ENCODE data around the gene LLPH. TPM values are rescaled to one million over a fixed set of nuclear protein-coding genes. Genes with fewer than 3 reads are reported as not detected.

Gene LLPH
- total and polyA plus RNA-seq, 4 donors = 6.6 to 28.1 (median 19.2) TPM

- no peak overlapping the region for H3K27ac ChIP-seq (ENCODE audit: low read depth, low read length)
- H3K9me3 ChIP-seq (ENCODE audit: control insufficient read depth, insufficient read depth, low read length) = no peaks in the 10 kb centered on the region
- H3K4me3 ChIP-seq (ENCODE audit: low read depth, low read length) = no peak overlapping the region
- peaks cover 4% of the 10 kb centered on the region for H3K4me1 ChIP-seq (ENCODE audit: control insufficient read depth, insufficient read depth, low read length)
- H3K36me3 ChIP-seq (ENCODE audit: control insufficient read depth, insufficient read depth, low read length) = peaks cover 19% of the 10 kb centered on the region
- WGBS (ENCODE audit: insufficient coverage) = no CpG with 5 or more reads among the region's 1 CpG
- H3K27me3 ChIP-seq (ENCODE audit: control insufficient read depth, insufficient read depth, low read length) = no peaks in the 10 kb centered on the region
- DNase-seq (ENCODE audit: low read depth in 4 of 6, low spot score in 6 of 6) = no peak
Measured at GRCh38 chr12:66127650-66128049, 2.9 kb downstream of the LLPH start.

DNA sequence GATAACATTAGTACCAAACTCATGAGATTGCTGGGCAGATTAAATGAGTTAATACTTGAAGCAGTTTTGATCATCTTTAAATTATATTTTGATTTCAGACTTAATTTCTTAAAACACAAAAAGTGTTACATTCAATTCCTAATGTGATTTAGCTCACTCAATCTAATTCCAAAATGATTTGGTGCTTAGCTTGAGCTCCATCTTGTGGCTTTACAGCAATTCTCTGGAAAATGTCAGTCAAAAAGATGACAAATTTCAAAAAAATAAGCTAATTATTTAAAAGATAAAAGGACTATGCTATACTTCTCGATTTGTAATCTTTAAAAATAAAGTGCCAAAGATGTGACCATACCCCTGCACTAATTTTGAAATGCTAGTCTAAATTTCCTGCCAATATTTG lies 10.1 kb downstream of the LLPH start:
- Histone ChIP-seq H3K4me3 (ENCODE audit: low read depth, low read length) (no peak overlapping the region), H3K4me1 (ENCODE audit: control insufficient read depth, insufficient read depth, low read length) (no peaks in the 10 kb centered on the region), H3K9me3 (ENCODE audit: control insufficient read depth, insufficient read depth, low read length) (no peaks in the 10 kb centered on the region), H3K27me3 (ENCODE audit: control insufficient read depth, insufficient read depth, low read length) (no peaks in the 10 kb centered on the region), H3K27ac (ENCODE audit: low read depth, low read length) (no peak overlapping the region), H3K36me3 (ENCODE audit: control insufficient read depth, insufficient read depth, low read length) (peaks cover 14% of the 10 kb centered on the region)
- WGBS (ENCODE audit: insufficient coverage) = no CpG with 5 or more reads among the region's 1 CpG
- DNase-seq (ENCODE audit: low read depth in 4 of 6, low spot score in 6 of 6) = peak in 1 of 6 donors; percentile 13

- DNase-seq (ENCODE audit: low read depth in 4 of 6, low spot score in 6 of 6) = no peak
- Histone ChIP-seq H3K9me3 (ENCODE audit: control insufficient read depth, insufficient read depth, low read length) (no peaks in the 10 kb centered on the region), H3K27me3 (ENCODE audit: control insufficient read depth, insufficient read depth, low read length) (no peaks in the 10 kb centered on the region), H3K4me3 (ENCODE audit: low read depth, low read length) (no peak overlapping the region), H3K36me3 (ENCODE audit: control insufficient read depth, insufficient read depth, low read length) (peaks cover 12% of the 10 kb centered on the region), H3K27ac (ENCODE audit: low read depth, low read length) (no peak overlapping the region), H3K4me1 (ENCODE audit: control insufficient read depth, insufficient read depth, low read length) (no peaks in the 10 kb centered on the region)
- WGBS (ENCODE audit: insufficient coverage) = no CpG with 5 or more reads among the region's 1 CpG
Measured at GRCh38 chr12:66119870-66120241, 10.7 kb downstream of the LLPH start.

DNA sequence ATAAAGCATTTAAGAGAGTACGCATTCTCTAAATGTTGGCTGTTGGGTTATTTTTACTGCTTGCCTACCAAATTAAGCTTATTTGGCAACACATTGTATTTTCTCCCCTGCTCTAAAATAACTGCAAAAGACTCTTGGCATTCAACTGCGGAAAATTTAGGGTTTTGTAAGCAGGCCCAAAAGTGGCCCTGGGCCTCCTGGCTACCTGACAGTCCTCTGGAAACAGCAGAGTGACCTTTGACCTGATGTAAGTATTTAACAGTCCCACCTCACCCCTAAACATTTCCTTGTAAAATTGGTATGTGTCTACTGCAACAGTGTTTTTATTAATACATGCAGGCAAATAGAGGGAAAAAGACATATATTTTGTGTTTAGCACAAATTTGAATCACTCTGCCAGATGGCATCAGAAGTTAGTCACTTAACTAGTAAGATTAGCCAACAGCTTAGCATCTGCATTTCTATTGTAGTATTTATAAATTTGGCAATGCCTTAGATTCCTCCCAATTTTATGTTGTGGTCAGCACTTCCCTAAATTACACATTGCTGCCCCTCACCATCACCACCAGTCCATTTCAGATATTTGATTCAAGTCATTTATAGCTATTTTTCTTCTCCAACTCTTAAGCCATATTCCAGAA lies 11.2 kb downstream of the LLPH start:
- H3K9me3 ChIP-seq (ENCODE audit: control insufficient read depth, insufficient read depth, low read length) = no peaks in the 10 kb centered on the region
- H3K27ac ChIP-seq (ENCODE audit: low read depth, low read length) = no peak overlapping the region
- no peak for DNase-seq (ENCODE audit: low read depth in 4 of 6, low spot score in 6 of 6)
- 86% methylated on average over 1 of the region's 2 CpGs for WGBS (ENCODE audit: insufficient coverage)
- H3K27me3 ChIP-seq (ENCODE audit: control insufficient read depth, insufficient read depth, low read length) = no peaks in the 10 kb centered on the region
- H3K36me3 ChIP-seq (ENCODE audit: control insufficient read depth, insufficient read depth, low read length) = peaks cover 8% of the 10 kb centered on the region
- no peaks in the 10 kb centered on the region for H3K4me1 ChIP-seq (ENCODE audit: control insufficient read depth, insufficient read depth, low read length)
- no peak overlapping the region for H3K4me3 ChIP-seq (ENCODE audit: low read depth, low read length)

DNA sequence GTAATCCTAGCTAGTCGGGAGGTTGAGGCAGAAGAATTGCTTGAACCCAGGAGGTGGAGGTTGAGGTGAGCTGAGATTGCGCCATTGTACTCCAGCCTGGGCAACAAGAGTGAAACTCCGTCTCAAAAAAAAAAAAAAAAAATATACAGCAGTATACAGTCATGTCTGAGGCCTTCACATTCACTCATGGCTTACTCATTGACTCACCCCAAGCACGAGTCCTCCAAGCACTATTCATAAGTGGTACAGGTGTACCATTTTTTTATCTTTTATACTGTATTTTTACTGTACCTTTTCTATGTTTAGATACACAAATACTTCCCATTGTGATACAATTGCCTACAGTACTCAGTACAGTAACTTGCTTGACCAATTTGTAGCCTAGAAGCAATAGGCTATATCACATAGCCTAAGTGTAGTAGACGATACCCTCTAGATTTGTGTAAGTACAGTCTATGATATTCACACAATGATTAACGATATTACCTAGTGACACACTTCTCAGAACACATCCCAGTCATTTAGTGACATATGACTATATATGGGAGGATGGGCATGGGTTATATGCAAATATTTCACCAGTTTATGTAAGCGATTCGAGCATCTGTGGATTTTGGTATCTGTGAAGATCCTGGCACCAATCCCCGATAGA lies 12.2 kb downstream of the LLPH start:
- Histone ChIP-seq H3K27me3 (ENCODE audit: control insufficient read depth, insufficient read depth, low read length) (no peaks in the 10 kb centered on the region), H3K4me3 (ENCODE audit: low read depth, low read length) (no peak overlapping the region), H3K9me3 (ENCODE audit: control insufficient read depth, insufficient read depth, low read length) (no peaks in the 10 kb centered on the region), H3K27ac (ENCODE audit: low read depth, low read length) (no peak overlapping the region), H3K36me3 (ENCODE audit: control insufficient read depth, insufficient read depth, low read length) (peaks cover 7% of the 10 kb centered on the region), H3K4me1 (ENCODE audit: control insufficient read depth, insufficient read depth, low read length) (no peaks in the 10 kb centered on the region)
- no CpG with 5 or more reads among the region's 9 CpGs for WGBS (ENCODE audit: insufficient coverage)
- no peak for DNase-seq (ENCODE audit: low read depth in 4 of 6, low spot score in 6 of 6)

- Histone ChIP-seq H3K4me1 (ENCODE audit: control insufficient read depth, insufficient read depth, low read length) (no peaks in the 10 kb centered on the region), H3K36me3 (ENCODE audit: control insufficient read depth, insufficient read depth, low read length) (peaks cover 4% of the 10 kb centered on the region), H3K4me3 (ENCODE audit: low read depth, low read length) (no peak overlapping the region), H3K9me3 (ENCODE audit: control insufficient read depth, insufficient read depth, low read length) (no peaks in the 10 kb centered on the region), H3K27ac (ENCODE audit: low read depth, low read length) (no peak overlapping the region), H3K27me3 (ENCODE audit: control insufficient read depth, insufficient read depth, low read length) (no peaks in the 10 kb centered on the region)
- WGBS (ENCODE audit: insufficient coverage) = no CpG with 5 or more reads among the region's 2 CpGs
- no peak for DNase-seq (ENCODE audit: low read depth in 4 of 6, low spot score in 6 of 6)
Measured at GRCh38 chr12:66117242-66117641, 13.3 kb downstream of the LLPH start.

- Histone ChIP-seq H3K4me3 (ENCODE audit: low read depth, low read length) (no peak overlapping the region), H3K36me3 (ENCODE audit: control insufficient read depth, insufficient read depth, low read length) (no peaks in the 10 kb centered on the region), H3K9me3 (ENCODE audit: control insufficient read depth, insufficient read depth, low read length) (no peaks in the 10 kb centered on the region), H3K27me3 (ENCODE audit: control insufficient read depth, insufficient read depth, low read length) (no peaks in the 10 kb centered on the region), H3K4me1 (ENCODE audit: control insufficient read depth, insufficient read depth, low read length) (no peaks in the 10 kb centered on the region), H3K27ac (ENCODE audit: low read depth, low read length) (no peak overlapping the region)
- 71% methylated on average over 2 of the region's 4 CpGs for WGBS (ENCODE audit: insufficient coverage)
- DNase-seq (ENCODE audit: low read depth in 4 of 6, low spot score in 6 of 6) = no peak
Measured at GRCh38 chr12:66115071-66115600, 15.4 kb downstream of the LLPH start.

DNA sequence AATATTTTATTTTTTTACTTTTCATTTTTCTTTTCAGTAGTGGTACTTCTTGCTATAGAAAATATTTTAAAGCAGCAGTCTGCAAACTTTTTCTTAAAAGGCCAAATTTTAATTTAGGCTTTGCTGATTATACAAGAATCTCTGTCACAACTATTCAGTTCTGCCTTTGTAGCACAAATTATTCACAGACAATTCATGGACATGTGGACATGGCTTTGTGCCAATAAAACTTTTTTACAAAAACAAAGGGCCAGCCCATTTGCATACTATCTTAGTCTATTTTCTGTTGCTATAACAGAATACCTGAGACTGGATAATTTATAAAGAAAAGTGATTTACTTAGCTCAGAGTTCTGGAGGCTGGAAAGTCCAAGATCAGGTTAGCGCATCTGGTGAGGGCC lies 17.1 kb downstream of the LLPH start:
- Histone ChIP-seq H3K27me3 (ENCODE audit: control insufficient read depth, insufficient read depth, low read length) (no peaks in the 10 kb centered on the region), H3K4me1 (ENCODE audit: control insufficient read depth, insufficient read depth, low read length) (no peaks in the 10 kb centered on the region), H3K9me3 (ENCODE audit: control insufficient read depth, insufficient read depth, low read length) (no peaks in the 10 kb centered on the region), H3K36me3 (ENCODE audit: control insufficient read depth, insufficient read depth, low read length) (no peaks in the 10 kb centered on the region), H3K4me3 (ENCODE audit: low read depth, low read length) (no peak overlapping the region), H3K27ac (ENCODE audit: low read depth, low read length) (no peak overlapping the region)
- no peak for DNase-seq (ENCODE audit: low read depth in 4 of 6, low spot score in 6 of 6)
- WGBS (ENCODE audit: insufficient coverage) = 100% methylated on average over 1 of the region's 1 CpG

DNA sequence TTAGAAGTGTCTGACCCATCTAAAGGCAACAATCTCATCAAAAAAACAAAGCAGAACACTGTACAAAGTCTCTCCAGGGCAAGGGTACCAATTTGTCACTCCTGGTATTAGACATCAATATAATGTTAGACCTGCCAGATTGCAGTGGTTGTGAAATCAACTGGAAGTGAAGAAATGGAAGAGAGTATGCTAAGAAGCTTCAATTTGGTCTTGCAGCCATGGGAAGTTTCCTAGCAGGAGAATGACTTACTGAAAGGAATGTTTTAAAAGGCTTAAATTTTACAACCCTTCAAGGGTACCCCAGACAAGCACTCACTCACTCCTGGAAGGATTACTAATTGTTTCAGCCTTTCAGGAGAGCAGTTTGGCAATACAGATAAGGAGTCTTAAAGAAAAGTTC lies 18.9 kb downstream of the LLPH start:
- no peak for DNase-seq (ENCODE audit: low read depth in 4 of 6, low spot score in 6 of 6)

DNA sequence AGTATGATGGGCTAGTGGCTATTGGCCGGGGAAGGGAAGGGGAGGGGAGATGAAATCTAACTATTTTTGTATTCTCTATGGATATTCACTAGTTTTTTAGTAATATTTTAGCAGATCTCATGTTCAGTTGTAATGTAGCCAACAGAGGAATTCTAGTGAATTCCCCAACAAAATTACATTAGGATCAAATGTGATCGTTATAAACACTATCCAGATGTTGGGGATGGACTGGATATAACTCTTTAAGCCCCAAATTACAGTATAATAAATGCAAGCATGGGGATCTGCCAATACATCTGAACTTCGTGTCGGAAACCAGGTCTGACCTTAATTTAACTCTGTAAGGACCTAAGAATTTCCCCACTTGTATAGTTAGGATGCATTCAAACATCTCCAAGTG lies 21.5 kb downstream of the LLPH start:
- no peaks in the 10 kb centered on the region for H3K27me3 ChIP-seq (ENCODE audit: control insufficient read depth, insufficient read depth, low read length)
- H3K27ac ChIP-seq (ENCODE audit: low read depth, low read length) = no peak overlapping the region
- H3K9me3 ChIP-seq (ENCODE audit: control insufficient read depth, insufficient read depth, low read length) = no peaks in the 10 kb centered on the region
- no peak overlapping the region for H3K4me3 ChIP-seq (ENCODE audit: low read depth, low read length)
- 86% methylated on average over 2 of the region's 4 CpGs for WGBS (ENCODE audit: insufficient coverage)
- DNase-seq (ENCODE audit: low read depth in 4 of 6, low spot score in 6 of 6) = no peak
- H3K36me3 ChIP-seq (ENCODE audit: control insufficient read depth, insufficient read depth, low read length) = no peaks in the 10 kb centered on the region
- H3K4me1 ChIP-seq (ENCODE audit: control insufficient read depth, insufficient read depth, low read length) = no peaks in the 10 kb centered on the region

More for the DNA sequence above, 18.9 kb downstream of the LLPH start:
- Histone ChIP-seq H3K4me3 (ENCODE audit: low read depth, low read length) (no peak overlapping the region), H3K9me3 (ENCODE audit: control insufficient read depth, insufficient read depth, low read length) (no peaks in the 10 kb centered on the region), H3K36me3 (ENCODE audit: control insufficient read depth, insufficient read depth, low read length) (no peaks in the 10 kb centered on the region), H3K27ac (ENCODE audit: low read depth, low read length) (no peak overlapping the region), H3K27me3 (ENCODE audit: control insufficient read depth, insufficient read depth, low read length) (no peaks in the 10 kb centered on the region), H3K4me1 (ENCODE audit: control insufficient read depth, insufficient read depth, low read length) (no peaks in the 10 kb centered on the region)
